PC-9 (cell line): ENCODE results near the gene MLXIPL. TPM values are rescaled to one million over a fixed set of nuclear protein-coding genes. Genes with fewer than 3 reads are reported as not detected.
"Not testable (repeated sequence)": the region's sequence is repeated elsewhere in the genome, so short reads cannot be mapped to it uniquely, and the experiment has no call there.

Source experiments
- BruUV-seq: library from RNA; stranded (reverse); fragments of 400-500 nt; replicated peaks from 2 replicates; lab custom pipeline; 2021; lab: Mats Ljungman, UMichigan
- CTCF ChIA-PET: fragments of 300-600 bp; sonication (Branson Sonifier 250); formaldehyde crosslinking; loops from one replicate; lab custom pipeline; 2022; ENCODE audit warnings: antibody characterized with exemption; lab: Charles Lee
- POLR2A ChIA-PET: fragments of 300-600 bp; sonication (Branson Sonifier 250); formaldehyde crosslinking; loops from one replicate; lab custom pipeline; 2022; ENCODE audit warnings: antibody characterized with exemption; ENCODE audit not compliant: unreplicated experiment; lab: Charles Lee
- DNase-seq, 2 experiments: peaks; one replicate each; pipeline versions ENCODE4 v3.0.0 to v3.0.0-alpha.2; 2015 to 2022; ENCODE audit warnings: mixed read lengths in 1 of 2
- H2AFZ ChIP-seq: fragments of 200-600 bp; sonication (generic); 2 replicates; pipeline ENCODE4 v1.8.1; 2017; ENCODE audit warnings: antibody characterized with exemption
- H3F3A ChIP-seq: fragments of 200-600 bp; sonication (generic); 2 replicates; pipeline ENCODE4 v1.8.1; 2017; ENCODE audit warnings: antibody characterized with exemption, mild to moderate bottlenecking, low read depth; ENCODE audit not compliant: insufficient read depth
- H3K27ac ChIP-seq: fragments of 200-600 bp; sonication (generic); 2 replicates; pipeline ENCODE4 v1.6.1; 2016; ENCODE audit warnings: mixed run types
- H3K27me3 ChIP-seq: fragments of 200-600 bp; sonication (generic); 2 replicates; pipeline ENCODE4 v1.6.1; 2016; ENCODE audit warnings: low read depth, mixed run types; ENCODE audit not compliant: insufficient read depth
- H3K36me3 ChIP-seq: fragments of 200-600 bp; sonication (generic); 2 replicates; pipeline ENCODE4 v1.6.1; 2016; ENCODE audit warnings: low read depth, mixed run types
- H3K4me1 ChIP-seq: fragments of 200-600 bp; sonication (generic); replicated peaks from 2 replicates; pipeline ENCODE4 v1.6.1; 2016; ENCODE audit warnings: mixed run types; ENCODE audit not compliant: insufficient read depth
- H3K4me2 ChIP-seq: fragments of 200-600 bp; sonication (generic); 2 replicates; pipeline ENCODE4 v1.6.1; 2017; ENCODE audit warnings: mixed run types
- H3K4me3 ChIP-seq: fragments of 200-600 bp; sonication (generic); 2 replicates; pipeline ENCODE4 v1.6.1; 2016; ENCODE audit warnings: mixed run types
- H3K79me2 ChIP-seq: fragments of 200-600 bp; sonication (generic); 2 replicates; pipeline ENCODE4 v1.6.1; 2017; ENCODE audit warnings: low read depth, mixed run types
- H3K9me2 ChIP-seq: fragments of 200-600 bp; sonication (generic); 2 replicates; pipeline ENCODE4 v1.8.1; 2017; ENCODE audit warnings: mild to moderate bottlenecking; ENCODE audit not compliant: insufficient read depth
- H3K9me3 ChIP-seq: fragments of 200-600 bp; sonication (generic); 2 replicates; pipeline ENCODE4 v1.8.1; 2016; ENCODE audit warnings: low read depth; ENCODE audit not compliant: insufficient read depth
- H4K20me1 ChIP-seq: fragments of 200-600 bp; sonication (generic); 2 replicates; pipeline ENCODE4 v1.8.1; 2017; ENCODE audit not compliant: insufficient read depth
- CTCF ChIP-seq: fragments of 200-600 bp; sonication (generic); conservative IDR thresholded peaks from 2 replicates; pipeline ENCODE4 v1.6.1; 2017; ENCODE audit warnings: mixed run types, antibody characterized with exemption, mild to moderate bottlenecking, moderate library complexity
- EZH2 ChIP-seq: fragments of 200-600 bp; sonication (generic); IDR thresholded peaks from 2 replicates; pipeline ENCODE4 v1.8.0; 2017; ENCODE audit warnings: antibody characterized with exemption, low read depth
- intact Hi-C: fragments of 100-400 bp; cut with micrococcal nuclease; formaldehyde crosslinking; loops from one replicate; pipeline ENCODE4 v1.10.0; 2022; ENCODE audit not compliant: unreplicated experiment
- total RNA-seq: library from RNA; stranded (reverse); gene quantifications from 2 replicates; pipeline ENCODE4 v1.2.3, GENCODE V29; 2021

MLXIPL gene
- total RNA-seq, 1 experiment from 2014 or later, result 24.9 TPM

GRCh38 chr7:73567846-73568685 lies 56.3 kb downstream of the MLXIPL start:
- H4K20me1 ChIP-seq, result no peaks in the 10 kb centered on the region; the same call in none of the 2 replicates
- no peaks in the 10 kb centered on the region for H3K79me2 ChIP-seq
- H3K4me2 ChIP-seq, result no peak overlapping the region
- peaks cover 35% of the 10 kb centered on the region; the same call in 1 of the 2 replicates for H3F3A ChIP-seq
- DNase-seq, result no peak
- BruUV-seq, result no TSS peak
- H3K36me3 ChIP-seq, result 0 out of 2 replicates have a peak, but pooled peaks cover 13% of the 10 kb centered on the region
- H2AFZ ChIP-seq, result no peak overlapping the region
- ChIA-PET POLR2A (interaction anchor here (0.6 to 0.7 kb wide), 2 partner anchors 10 to 150 kb away, joined by 10 read pairs; partner anchors contain the start of gene TBL2), CTCF (no interaction called here)
- no peaks in the 10 kb centered on the region for H3K9me2 ChIP-seq
- H3K27me3 ChIP-seq, result no peaks in the 10 kb centered on the region
- no peak overlapping the region for H3K27ac ChIP-seq
- intact Hi-C loops, result no loop called here
- H3K9me3 ChIP-seq, result no peaks in the 10 kb centered on the region
- TF ChIP-seq CTCF (no peak), EZH2 (no peak)
- H3K4me3 ChIP-seq, result no peak overlapping the region
- H3K4me1 ChIP-seq, result no peaks in the 10 kb centered on the region

- ChIA-PET POLR2A (interaction anchor here (0.7 kb wide), 1 partner anchor 11 kb away, joined by 10 read pairs; the partner anchor contains the start of gene TBL2), CTCF (no interaction called here)
Observed at GRCh38 chr7:73567140-73567539, 57.2 kb downstream of the MLXIPL start.

GRCh38 chr7:73566431-73566830 lies 57.9 kb downstream of the MLXIPL start:
- H3K79me2 ChIP-seq, H3K27me3 ChIP-seq, H3K4me3 ChIP-seq, H3K36me3 ChIP-seq, DNase-seq, CTCF ChIA-PET, H3K27ac ChIP-seq, H3K9me2 ChIP-seq, H3K4me1 ChIP-seq, H2AFZ ChIP-seq, H3K9me3 ChIP-seq, H4K20me1 ChIP-seq, BruUV-seq, intact Hi-C loops, H3K4me2 ChIP-seq: not testable (repeated sequence)
- POLR2A ChIA-PET, result interaction anchor here (0.6 to 0.7 kb wide), 2 partner anchors 34 to 111 kb away, joined by 3 to 7 read pairs; no protein-coding TSS in a partner anchor
- H3F3A ChIP-seq, result peaks cover 35% of the 10 kb centered on the region; the same call in 1 of the 2 replicates

More at GRCh38 chr7:73567140-73567539, 57.2 kb downstream of the MLXIPL start:
- intact Hi-C loops, result no loop called here
- Histone ChIP-seq H4K20me1 (no peaks in the 10 kb centered on the region; the same call in none of the 2 replicates), H3K4me1 (no peaks in the 10 kb centered on the region), H3K36me3 (0 out of 2 replicates have a peak, but pooled peaks cover 4% of the 10 kb centered on the region), H3F3A (peaks cover 35% of the 10 kb centered on the region; the same call in 1 of the 2 replicates), H3K9me3 (no peaks in the 10 kb centered on the region), H3K4me3 (no peak overlapping the region), H3K27ac (no peak overlapping the region), H3K27me3 (no peaks in the 10 kb centered on the region), H3K9me2 (no peaks in the 10 kb centered on the region), H2AFZ (no peak overlapping the region), H3K4me2 (no peak overlapping the region), H3K79me2 (no peaks in the 10 kb centered on the region)
- TF ChIP-seq CTCF, result no peak
- TF ChIP-seq EZH2, result no peak
- no peak for DNase-seq
- no TSS peak for BruUV-seq
